ENCODE results near the gene GKAP1.
"Not testable (repeated sequence)": the region's sequence is repeated elsewhere in the genome, so short reads cannot be mapped to it uniquely, and the experiment has no call there.

GKAP1 gene

GRCh38 chr9:83728591-83729368 is 88.8 kb downstream of the GKAP1 start:
- not testable (repeated sequence) for FAIRE-seq

GRCh38 chr9:83724436-83724835 is 93.1 kb downstream of the GKAP1 start:
- FAIRE-seq: no peak

GRCh38 chr9:83722726-83723495 is 94.7 kb downstream of the GKAP1 start:
- FAIRE-seq: no peak

- no peak for FAIRE-seq
Measured at GRCh38 chr9:83721509-83721908, 96.1 kb downstream of the GKAP1 start.

GRCh38 chr9:83715794-83716193 is 101.8 kb downstream of the GKAP1 start:
- FAIRE-seq: no peak

- FAIRE-seq: no peak
Measured at GRCh38 chr9:83715221-83715620, 102.3 kb downstream of the GKAP1 start.

GRCh38 chr9:83714329-83714728 is 103.2 kb downstream of the GKAP1 start:
- FAIRE-seq: no peak

- no peak for FAIRE-seq
Measured at GRCh38 chr9:83708515-83709158, 108.9 kb downstream of the GKAP1 start.

- no peak for FAIRE-seq
Measured at GRCh38 chr9:83707768-83708514, 109.6 kb downstream of the GKAP1 start, which contains the start of gene UBQLN1. UBQLN1 (minus strand) TSS chr9:83707958; CDS start chr9:83707679, 279 bp downstream.

- FAIRE-seq: no peak
Measured at GRCh38 chr9:83707518-83707767, 110.1 kb downstream of the GKAP1 start.

- FAIRE-seq: no peak
Measured at GRCh38 chr9:83706676-83707517, 110.7 kb downstream of the GKAP1 start.

- FAIRE-seq: not testable (repeated sequence)
Measured at GRCh38 chr9:83705219-83705651, 112.3 kb downstream of the GKAP1 start.

GRCh38 chr9:83701769-83702168 is 115.8 kb downstream of the GKAP1 start:
- no peak for FAIRE-seq

GRCh38 chr9:83701286-83701685 is 116.3 kb downstream of the GKAP1 start:
- no peak for FAIRE-seq

- FAIRE-seq: no peak
Measured at GRCh38 chr9:83699615-83700014, 118.0 kb downstream of the GKAP1 start.

- FAIRE-seq: no peak
Measured at GRCh38 chr9:83698976-83699585, 118.5 kb downstream of the GKAP1 start.

- FAIRE-seq: no peak
Measured at GRCh38 chr9:83691492-83691891, 126.1 kb downstream of the GKAP1 start.

Data from colon (tissue), 2 donors.